Colonic mucosa (tissue), 4 donors: Measurements from ENCODE around the gene WDR35. TPM values are rescaled to one million over a fixed set of nuclear protein-coding genes. Genes with fewer than 3 reads are reported as not detected.
A peak's percentile ranks its signal among the peaks of the same experiment; 100 is the strongest.

ENCODE experiments used
- DNase-seq: peaks from one replicate; pipeline ENCODE4 v3.0.0-alpha.2; 2020
- H3K27ac ChIP-seq: fragments of 200-600 bp; one replicate; pipeline ENCODE4 v1.8.0; 2021
- H3K27me3 ChIP-seq: fragments of 200-600 bp; one replicate; pipeline ENCODE4 v1.8.0; 2021
- H3K36me3 ChIP-seq: fragments of 200-600 bp; one replicate; pipeline ENCODE4 v1.8.0; 2021
- H3K4me1 ChIP-seq: fragments of 200-600 bp; one replicate; pipeline ENCODE4 v1.8.0; 2021; ENCODE audit warnings: mild to moderate bottlenecking
- H3K4me3 ChIP-seq: fragments of 200-600 bp; one replicate; pipeline ENCODE4 v1.8.0; 2021
- H3K9ac ChIP-seq, 2 donors: one replicate each; pipeline ENCODE4 v1.7.0; 2013; ENCODE audit warnings: control low read depth in 2 of 2, low read depth in 2 of 2, low read length in 2 of 2
- H3K9me3 ChIP-seq: fragments of 200-600 bp; one replicate; pipeline ENCODE4 v1.8.0; 2021
- CTCF ChIP-seq: fragments of 200-600 bp; IDR thresholded peaks from one replicate; pipeline ENCODE4 v1.8.0; 2022; ENCODE audit warnings: antibody characterized with exemption, mild to moderate bottlenecking
- intact Hi-C: fragments of 100-400 bp; cut with DNase I; formaldehyde crosslinking; loops from one replicate; pipeline ENCODE4 v1.14.1; 2022
- total RNA-seq, 2 donors: library from RNA; stranded (reverse); fragmentation: NEBNext Ultra II Directional in 1 of 2; extraction: Animal tissue kit (Norgen Biotek cat#: 25700) in 1 of 2; gene quantifications; one replicate each; pipeline ENCODE4 v1.2.1, GENCODE V29; 2021
- donor health status: healthy.
- donor health status: DM: no; HTN: no; CAD: no.
- donor health status: DM: no; HTN: no; CAD: no.

The WDR35 gene
- total RNA-seq, 2 donors from 2014 or later, result 1.7 to 2.2 TPM

- no peak for DNase-seq
- intact Hi-C loops, result no loop called here
These were observed 99.8 kb downstream of the WDR35 start for GRCh38 chr2:19890104-19890503.

GRCh38 chr2:19888831-19889230, 101.1 kb downstream of the WDR35 start:
- intact Hi-C loops, result no loop called here
- Histone ChIP-seq H3K27ac (no peak overlapping the region), H3K27me3 (no peaks in the 10 kb centered on the region)

More at GRCh38 chr2:19890104-19890503, 99.8 kb downstream of the WDR35 start:
- no peaks in the 10 kb centered on the region for H3K4me1 ChIP-seq
- no peak overlapping the region for H3K9ac ChIP-seq
- H3K27ac ChIP-seq, result no peak overlapping the region
- no peaks in the 10 kb centered on the region for H3K9me3 ChIP-seq
- no peak overlapping the region for H3K4me3 ChIP-seq
- no peak for TF ChIP-seq CTCF
- no peaks in the 10 kb centered on the region for H3K36me3 ChIP-seq
- H3K27me3 ChIP-seq, result no peaks in the 10 kb centered on the region

GRCh38 chr2:19887510-19887909, 102.4 kb downstream of the WDR35 start:
- DNase-seq, result peak; percentile 35
- H3K27ac ChIP-seq, result no peak overlapping the region

More at GRCh38 chr2:19888831-19889230, 101.1 kb downstream of the WDR35 start:
- H3K9ac ChIP-seq, result no peak overlapping the region
- H3K4me3 ChIP-seq, result no peak overlapping the region
- H3K4me1 ChIP-seq, result no peaks in the 10 kb centered on the region
- no peak for DNase-seq
- TF ChIP-seq CTCF, result no peak
- no peaks in the 10 kb centered on the region for H3K36me3 ChIP-seq
- H3K9me3 ChIP-seq, result no peaks in the 10 kb centered on the region

GRCh38 chr2:19886261-19886660, 103.6 kb downstream of the WDR35 start:
- Histone ChIP-seq H3K9ac (no peak overlapping the region), H3K4me3 (no peak overlapping the region), H3K9me3 (no peaks in the 10 kb centered on the region), H3K27ac (no peak overlapping the region), H3K27me3 (no peaks in the 10 kb centered on the region), H3K4me1 (no peaks in the 10 kb centered on the region), H3K36me3 (no peaks in the 10 kb centered on the region)
- intact Hi-C loops, result no loop called here
- no peak for DNase-seq
- TF ChIP-seq CTCF, result no peak

More at GRCh38 chr2:19887510-19887909, 102.4 kb downstream of the WDR35 start:
- Histone ChIP-seq H3K9me3 (no peaks in the 10 kb centered on the region), H3K4me3 (no peak overlapping the region), H3K9ac (no peak overlapping the region), H3K36me3 (no peaks in the 10 kb centered on the region), H3K27me3 (no peaks in the 10 kb centered on the region), H3K4me1 (no peaks in the 10 kb centered on the region)
- intact Hi-C loops, result no loop called here
- TF ChIP-seq CTCF, result no peak

GRCh38 chr2:19885791-19886190, 104.1 kb downstream of the WDR35 start:
- Histone ChIP-seq H3K36me3 (no peaks in the 10 kb centered on the region), H3K9me3 (no peaks in the 10 kb centered on the region)

More at GRCh38 chr2:19885791-19886190, 104.1 kb downstream of the WDR35 start:
- Histone ChIP-seq H3K27ac (no peak overlapping the region), H3K4me3 (no peak overlapping the region), H3K4me1 (no peaks in the 10 kb centered on the region), H3K9ac (no peak overlapping the region), H3K27me3 (no peaks in the 10 kb centered on the region)
- intact Hi-C loops, result no loop called here
- TF ChIP-seq CTCF, result no peak
- DNase-seq, result no peak
